ENCODE data around the gene ACMSD. TPM values are rescaled to one million over a fixed set of nuclear protein-coding genes. Genes with fewer than 3 reads are reported as not detected.
A peak's percentile ranks its signal among the peaks of the same experiment; 100 is the strongest.

The ACMSD gene
- total and polyA plus RNA-seq, 9 of the 15 experiments (the other 6 are each of a cell fraction or from before 2014, with no cell fraction given), result not detected

GRCh38 chr2:134917888-134918525, 79.6 kb downstream of the ACMSD start (continued):
- TF ChIP-seq GTF3C2 (IDR thresholded peaks at IDR 0.05; ENCODE audit: borderline replicate concordance, extremely low read depth, insufficient read length), result no peak
- no peak for TF ChIP-seq KAT8 (IDR thresholded peaks at IDR 0.05; ENCODE audit: low read depth)
- TF ChIP-seq ATF1 (CRISPR knock-in tag; IDR thresholded peaks at IDR 0.05), result no peak
- peak; percentile 47; the same call in 1 of the 2 replicates for TF ChIP-seq ATF1 (tag; IDR thresholded peaks at IDR 0.05)
- no peak for TF ChIP-seq ZSCAN29 (IDR thresholded peaks at IDR 0.05)
- peak; percentile 84 for TF ChIP-seq ETV1 (tag; conservative IDR thresholded peaks at IDR 0.05; ENCODE audit: low read depth)
- TF ChIP-seq, protein P1, sequence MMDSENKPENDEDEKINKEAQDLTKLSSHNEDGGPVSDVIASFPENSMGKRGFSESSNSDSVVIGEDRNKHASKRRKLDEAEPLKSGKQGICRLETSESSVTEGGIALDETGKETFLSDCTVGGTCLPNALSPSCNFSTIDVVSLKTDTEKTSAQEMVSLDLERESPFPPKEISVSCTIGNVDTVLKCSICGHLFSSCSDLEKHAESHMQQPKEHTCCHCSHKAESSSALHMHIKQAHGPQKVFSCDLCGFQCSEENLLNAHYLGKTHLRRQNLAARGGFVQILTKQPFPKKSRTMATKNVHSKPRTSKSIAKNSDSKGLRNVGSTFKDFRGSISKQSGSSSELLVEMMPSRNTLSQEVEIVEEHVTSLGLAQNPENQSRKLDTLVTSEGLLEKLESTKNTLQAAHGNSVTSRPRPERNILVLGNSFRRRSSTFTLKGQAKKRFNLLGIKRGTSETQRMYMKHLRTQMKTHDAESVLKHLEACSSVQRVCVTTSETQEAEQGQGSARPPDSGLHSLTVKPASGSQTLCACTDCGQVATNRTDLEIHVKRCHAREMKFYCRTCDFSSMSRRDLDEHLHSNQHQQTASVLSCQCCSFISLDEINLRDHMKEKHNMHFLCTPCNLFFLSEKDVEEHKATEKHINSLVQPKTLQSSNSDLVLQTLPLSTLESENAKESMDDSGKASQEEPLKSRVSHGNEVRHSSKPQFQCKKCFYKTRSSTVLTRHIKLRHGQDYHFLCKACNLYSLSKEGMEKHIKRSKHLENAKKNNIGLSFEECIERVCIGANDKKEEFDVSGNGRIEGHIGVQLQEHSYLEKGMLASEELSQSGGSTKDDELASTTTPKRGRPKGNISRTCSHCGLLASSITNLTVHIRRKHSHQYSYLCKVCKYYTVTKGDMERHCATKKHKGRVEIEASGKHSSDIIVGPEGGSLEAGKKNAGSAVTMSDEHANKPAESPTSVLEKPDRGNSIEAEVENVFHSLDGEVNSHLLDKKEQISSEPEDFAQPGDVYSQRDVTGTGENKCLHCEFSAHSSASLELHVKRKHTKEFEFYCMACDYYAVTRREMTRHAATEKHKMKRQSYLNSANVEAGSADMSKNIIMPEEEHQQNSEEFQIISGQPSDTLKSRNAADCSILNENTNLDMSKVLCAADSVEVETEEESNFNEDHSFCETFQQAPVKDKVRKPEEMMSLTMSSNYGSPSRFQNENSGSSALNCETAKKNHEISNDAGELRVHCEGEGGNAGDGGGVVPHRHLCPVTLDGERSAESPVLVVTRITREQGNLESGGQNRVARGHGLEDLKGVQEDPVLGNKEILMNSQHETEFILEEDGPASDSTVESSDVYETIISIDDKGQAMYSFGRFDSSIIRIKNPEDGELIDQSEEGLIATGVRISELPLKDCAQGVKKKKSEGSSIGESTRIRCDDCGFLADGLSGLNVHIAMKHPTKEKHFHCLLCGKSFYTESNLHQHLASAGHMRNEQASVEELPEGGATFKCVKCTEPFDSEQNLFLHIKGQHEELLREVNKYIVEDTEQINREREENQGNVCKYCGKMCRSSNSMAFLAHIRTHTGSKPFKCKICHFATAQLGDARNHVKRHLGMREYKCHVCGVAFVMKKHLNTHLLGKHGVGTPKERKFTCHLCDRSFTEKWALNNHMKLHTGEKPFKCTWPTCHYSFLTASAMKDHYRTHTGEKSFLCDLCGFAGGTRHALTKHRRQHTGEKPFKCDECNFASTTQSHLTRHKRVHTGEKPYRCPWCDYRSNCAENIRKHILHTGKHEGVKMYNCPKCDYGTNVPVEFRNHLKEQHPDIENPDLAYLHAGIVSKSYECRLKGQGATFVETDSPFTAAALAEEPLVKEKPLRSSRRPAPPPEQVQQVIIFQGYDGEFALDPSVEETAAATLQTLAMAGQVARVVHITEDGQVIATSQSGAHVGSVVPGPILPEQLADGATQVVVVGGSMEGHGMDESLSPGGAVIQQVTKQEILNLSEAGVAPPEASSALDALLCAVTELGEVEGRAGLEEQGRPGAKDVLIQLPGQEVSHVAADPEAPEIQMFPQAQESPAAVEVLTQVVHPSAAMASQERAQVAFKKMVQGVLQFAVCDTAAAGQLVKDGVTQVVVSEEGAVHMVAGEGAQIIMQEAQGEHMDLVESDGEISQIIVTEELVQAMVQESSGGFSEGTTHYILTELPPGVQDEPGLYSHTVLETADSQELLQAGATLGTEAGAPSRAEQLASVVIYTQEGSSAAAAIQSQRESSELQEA (IDR thresholded peaks at IDR 0.05; ENCODE audit: low read depth), result no peak
- no peak for TF ChIP-seq PRPF4 (IDR thresholded peaks at IDR 0.05; ENCODE audit: insufficient read depth, low read depth, low read length, poor library complexity, severe bottlenecking)
- TF ChIP-seq TGIF2 (CRISPR knock-in tag; IDR thresholded peaks at IDR 0.05), result no peak
- TF ChIP-seq ZNF586 (CRISPR knock-in tag; conservative IDR thresholded peaks at IDR 0.05), result no peak
- no peak for TF ChIP-seq TCFL5 (CRISPR knock-in tag; conservative IDR thresholded peaks at IDR 0.05)
- TF ChIP-seq KHSRP (IDR thresholded peaks at IDR 0.05), result no peak
- TF ChIP-seq, protein P2, sequence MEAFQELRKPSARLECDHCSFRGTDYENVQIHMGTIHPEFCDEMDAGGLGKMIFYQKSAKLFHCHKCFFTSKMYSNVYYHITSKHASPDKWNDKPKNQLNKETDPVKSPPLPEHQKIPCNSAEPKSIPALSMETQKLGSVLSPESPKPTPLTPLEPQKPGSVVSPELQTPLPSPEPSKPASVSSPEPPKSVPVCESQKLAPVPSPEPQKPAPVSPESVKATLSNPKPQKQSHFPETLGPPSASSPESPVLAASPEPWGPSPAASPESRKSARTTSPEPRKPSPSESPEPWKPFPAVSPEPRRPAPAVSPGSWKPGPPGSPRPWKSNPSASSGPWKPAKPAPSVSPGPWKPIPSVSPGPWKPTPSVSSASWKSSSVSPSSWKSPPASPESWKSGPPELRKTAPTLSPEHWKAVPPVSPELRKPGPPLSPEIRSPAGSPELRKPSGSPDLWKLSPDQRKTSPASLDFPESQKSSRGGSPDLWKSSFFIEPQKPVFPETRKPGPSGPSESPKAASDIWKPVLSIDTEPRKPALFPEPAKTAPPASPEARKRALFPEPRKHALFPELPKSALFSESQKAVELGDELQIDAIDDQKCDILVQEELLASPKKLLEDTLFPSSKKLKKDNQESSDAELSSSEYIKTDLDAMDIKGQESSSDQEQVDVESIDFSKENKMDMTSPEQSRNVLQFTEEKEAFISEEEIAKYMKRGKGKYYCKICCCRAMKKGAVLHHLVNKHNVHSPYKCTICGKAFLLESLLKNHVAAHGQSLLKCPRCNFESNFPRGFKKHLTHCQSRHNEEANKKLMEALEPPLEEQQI (IDR thresholded peaks at IDR 0.05), result no peak
- peak; percentile 48; the same call in 1 of the 2 replicates for TF ChIP-seq NCOA6 (IDR thresholded peaks at IDR 0.05)
- TF ChIP-seq ZEB2 (IDR thresholded peaks at IDR 0.05), result 0 out of 2 replicates have a peak, but pooled peaks have one; percentile 54
- no peak for TF ChIP-seq MEF2D (tag; conservative IDR thresholded peaks at IDR 0.05; ENCODE audit: low read depth)
- TF ChIP-seq COPS2 (conservative IDR thresholded peaks at IDR 0.05), result no peak
